Umbilical cord (tissue), 2 donors: ENCODE results near the gene C20orf144. TPM values are rescaled to one million over a fixed set of nuclear protein-coding genes. Genes with fewer than 3 reads are reported as not detected.

ENCODE experiments used
- DNase-seq: peaks from one replicate; pipeline ENCODE4 v3.0.0-alpha.2; 2015; ENCODE audit warnings: low spot score
- total RNA-seq: library from RNA; depleted of rRNA; stranded (reverse); fragments of >200 nt; gene quantifications from one replicate; pipeline ENCODE4 v1.2.3, GENCODE V29; 2014; ENCODE audit warnings: low replicate concordance; ENCODE audit not compliant: insufficient read depth

Gene C20orf144
- total RNA-seq, 1 donor from 2014 or later: not detected

- DNase-seq: no peak
These were observed 14.8 kb downstream of the C20orf144 start for GRCh38 chr20:33676652-33677645.

- peak; percentile 87 for DNase-seq
These were observed 16.0 kb downstream of the C20orf144 start for GRCh38 chr20:33677991-33678702.

- no peak for DNase-seq
These were observed 17.8 kb downstream of the C20orf144 start for GRCh38 chr20:33679758-33680485.

GRCh38 chr20:33680686-33681085, 18.6 kb downstream of the C20orf144 start:
- no peak for DNase-seq

- DNase-seq: no peak
These were observed 19.2 kb downstream of the C20orf144 start for GRCh38 chr20:33681288-33681687.

- DNase-seq: no peak
These were observed 19.7 kb downstream of the C20orf144 start for GRCh38 chr20:33681728-33682353.

DNA sequence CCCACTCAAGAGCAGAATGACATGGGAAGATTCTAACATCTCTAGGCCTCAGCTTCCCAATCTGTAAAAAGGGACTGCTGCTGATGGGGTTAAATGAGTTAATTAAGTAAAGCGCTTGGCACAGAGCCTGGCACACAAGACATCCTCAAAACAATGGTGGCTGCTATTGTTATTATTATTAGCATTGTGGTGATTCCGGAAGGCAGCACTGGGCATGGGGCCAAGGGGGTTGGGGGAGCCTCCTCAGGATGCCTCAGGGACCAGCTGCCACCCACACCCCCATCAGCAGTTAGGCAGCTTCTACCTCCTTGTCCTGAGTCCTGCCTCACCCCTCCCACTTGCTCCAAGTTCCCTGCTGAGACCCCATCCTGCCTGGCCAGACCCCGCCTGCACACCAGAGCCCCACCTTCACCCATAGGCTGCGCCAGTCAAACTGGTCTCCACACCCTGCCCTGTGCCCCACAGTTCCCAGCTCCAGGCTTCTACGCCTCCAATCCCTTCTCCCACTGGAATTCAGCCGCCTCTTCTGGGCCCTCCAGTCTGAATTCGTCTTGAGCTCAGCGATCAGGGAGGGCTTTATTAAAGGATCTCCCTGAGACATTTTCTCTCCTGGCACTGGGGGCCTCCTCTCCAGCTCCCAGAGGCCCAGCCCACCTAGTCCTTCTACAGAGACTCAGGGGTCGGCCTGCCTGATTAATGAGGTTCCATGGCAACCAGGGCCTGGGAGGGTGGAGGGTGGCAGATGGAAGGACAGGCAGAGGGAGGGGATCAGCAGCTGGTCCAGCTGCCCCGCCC, 22.6 kb downstream of the C20orf144 start:
- DNase-seq: peak; percentile 86

DNA sequence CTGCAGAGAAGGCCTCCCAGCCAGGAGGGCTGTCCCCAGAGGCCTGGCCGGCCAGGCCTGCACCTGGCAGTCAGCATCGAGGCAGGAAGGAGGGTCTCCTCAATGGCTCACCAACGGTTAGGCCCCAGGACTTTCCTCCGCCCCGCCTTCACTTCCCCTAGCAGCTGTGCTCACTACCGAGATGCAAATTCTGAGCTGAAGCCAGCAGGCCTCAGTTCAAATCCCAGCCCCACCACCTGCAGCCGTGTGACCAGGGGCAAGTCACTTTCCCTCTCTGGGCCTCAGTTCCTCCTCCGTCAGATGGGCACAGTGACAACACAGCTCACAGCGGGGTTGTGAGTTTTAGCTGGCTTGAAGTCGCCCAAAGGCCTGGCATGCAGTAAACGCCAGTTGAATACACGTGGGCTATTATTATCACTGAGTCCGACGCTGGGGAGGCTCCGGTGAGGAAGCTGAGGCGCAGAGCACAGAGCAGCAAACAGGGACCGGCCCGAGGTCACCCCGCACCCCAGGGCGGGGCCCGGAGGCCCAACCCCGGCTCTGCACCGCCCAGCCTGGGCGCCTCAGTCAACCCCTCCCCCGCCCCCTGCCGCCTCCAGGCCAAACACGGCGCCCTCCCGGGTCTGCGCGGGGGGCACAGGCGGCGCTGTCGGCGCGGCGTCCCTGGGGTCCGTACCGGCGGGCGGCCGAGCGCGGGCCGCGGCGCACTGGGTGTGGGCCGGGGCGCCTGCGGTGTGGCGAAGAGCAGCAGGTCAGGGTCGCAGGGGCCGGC, 23.4 kb downstream of the C20orf144 start:
- DNase-seq: no peak

- peak; percentile 96 for DNase-seq
These were observed 24.2 kb downstream of the C20orf144 start, which contains the start of gene E2F1 for GRCh38 chr20:33686100-33686983. TSS of gene E2F1 (minus strand) at chr20:33686385. CDS start at chr20:33686264, 121 bp downstream.

DNA sequence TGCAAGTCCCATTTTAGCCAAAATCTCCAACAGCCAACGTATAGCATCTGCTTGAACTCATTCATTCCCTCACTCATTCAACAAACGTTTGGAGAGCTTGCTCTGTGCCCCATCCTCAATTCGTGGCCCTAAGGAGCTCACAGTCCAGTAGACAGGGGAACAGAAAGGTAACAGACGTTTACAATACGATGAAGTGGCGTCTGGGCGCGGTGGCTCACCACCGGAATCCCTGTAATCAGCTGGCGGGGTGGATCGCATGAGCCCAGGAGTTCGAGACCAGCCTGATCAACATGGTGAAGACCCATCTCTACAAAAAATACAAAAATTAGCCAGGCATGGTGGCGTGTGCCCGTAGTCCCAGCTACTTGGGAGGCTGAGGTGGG, 24.8 kb downstream of the C20orf144 start:
- DNase-seq: no peak

- DNase-seq: peak; percentile 62
These were observed 25.3 kb downstream of the C20orf144 start for GRCh38 chr20:33687370-33687915.

- no peak for DNase-seq
These were observed 26.1 kb downstream of the C20orf144 start for GRCh38 chr20:33687993-33688937.

- peak; percentile 57 for DNase-seq
These were observed 26.9 kb downstream of the C20orf144 start for GRCh38 chr20:33688938-33689424.

GRCh38 chr20:33689493-33689892, 27.4 kb downstream of the C20orf144 start:
- no peak for DNase-seq

DNA sequence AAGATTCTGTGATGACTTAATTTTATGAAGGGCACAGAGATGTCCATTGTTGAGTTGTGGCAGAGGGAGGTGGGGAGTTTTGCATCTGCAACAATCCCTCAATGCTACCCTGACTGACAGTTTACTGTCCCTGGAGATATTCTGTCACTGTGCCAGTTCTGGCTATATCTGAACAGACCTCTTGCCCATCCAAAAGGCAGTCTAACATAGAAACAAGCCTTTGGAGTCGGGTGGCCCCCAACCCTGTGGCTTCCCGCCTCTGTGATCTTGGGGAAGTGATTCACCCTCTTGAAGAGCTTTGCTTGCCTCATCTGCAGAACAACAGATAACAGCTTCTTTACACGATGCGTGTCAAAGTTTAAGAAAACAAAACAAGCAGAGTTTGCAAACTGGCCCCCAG, 27.8 kb downstream of the C20orf144 start:
- peak; percentile 71 for DNase-seq

GRCh38 chr20:33693289-33693688, 31.2 kb downstream of the C20orf144 start:
- DNase-seq: no peak
